Neural progenitor cell (in vitro differentiated cells): ENCODE results near the gene DLK1.

Experiments
- EZH2 ChIP-seq: fragments of 200-600 bp; sonication (generic); IDR thresholded peaks from 2 replicates; pipeline ENCODE4 v1.6.1; 2017; ENCODE audit warnings: antibody characterized with exemption, mild to moderate bottlenecking, moderate library complexity
- EZH2phosphoT487 ChIP-seq: fragments of 200-600 bp; sonication (generic); IDR thresholded peaks from 2 replicates; pipeline ENCODE4 v1.6.1; 2017; ENCODE audit warnings: antibody characterized with exemption
- TF ChIP-seq, protein P1 (sequence below): fragments of 200-600 bp; sonication (generic); IDR thresholded peaks from 2 replicates; pipeline ENCODE4 v1.5.1; 2017; ENCODE audit warnings: antibody characterized with exemption, mild to moderate bottlenecking

DNA sequence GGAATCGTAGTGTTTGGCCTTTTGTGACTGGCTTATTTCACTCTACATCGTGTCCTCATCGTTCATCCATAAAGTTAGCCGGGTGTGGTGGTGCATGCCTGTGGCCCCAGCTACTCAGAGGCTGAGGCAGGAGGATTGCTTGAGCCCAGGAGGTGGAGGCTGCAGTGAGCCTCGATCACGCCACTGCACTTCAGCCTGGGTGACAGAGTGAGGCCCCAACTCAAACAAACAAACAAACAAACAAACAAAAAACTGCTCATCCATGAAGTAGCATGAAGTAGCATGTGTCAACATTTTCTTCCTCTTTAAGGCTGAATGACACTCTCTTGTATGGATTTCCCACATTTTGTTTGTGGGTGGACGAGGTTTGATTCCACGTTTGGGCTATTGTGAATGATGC, 55.3 kb downstream of the DLK1 start:
- TF ChIP-seq, protein P1, sequence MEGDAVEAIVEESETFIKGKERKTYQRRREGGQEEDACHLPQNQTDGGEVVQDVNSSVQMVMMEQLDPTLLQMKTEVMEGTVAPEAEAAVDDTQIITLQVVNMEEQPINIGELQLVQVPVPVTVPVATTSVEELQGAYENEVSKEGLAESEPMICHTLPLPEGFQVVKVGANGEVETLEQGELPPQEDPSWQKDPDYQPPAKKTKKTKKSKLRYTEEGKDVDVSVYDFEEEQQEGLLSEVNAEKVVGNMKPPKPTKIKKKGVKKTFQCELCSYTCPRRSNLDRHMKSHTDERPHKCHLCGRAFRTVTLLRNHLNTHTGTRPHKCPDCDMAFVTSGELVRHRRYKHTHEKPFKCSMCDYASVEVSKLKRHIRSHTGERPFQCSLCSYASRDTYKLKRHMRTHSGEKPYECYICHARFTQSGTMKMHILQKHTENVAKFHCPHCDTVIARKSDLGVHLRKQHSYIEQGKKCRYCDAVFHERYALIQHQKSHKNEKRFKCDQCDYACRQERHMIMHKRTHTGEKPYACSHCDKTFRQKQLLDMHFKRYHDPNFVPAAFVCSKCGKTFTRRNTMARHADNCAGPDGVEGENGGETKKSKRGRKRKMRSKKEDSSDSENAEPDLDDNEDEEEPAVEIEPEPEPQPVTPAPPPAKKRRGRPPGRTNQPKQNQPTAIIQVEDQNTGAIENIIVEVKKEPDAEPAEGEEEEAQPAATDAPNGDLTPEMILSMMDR: no peak
- TF ChIP-seq EZH2 (no peak), EZH2phosphoT487 (no peak)
